Right atrium auricular region (tissue), 2 donors: ENCODE data around the gene SEC24B. TPM values are rescaled to one million over a fixed set of nuclear protein-coding genes. Genes with fewer than 3 reads are reported as not detected.

Source experiments
- DNase-seq: peaks from one replicate; pipeline ENCODE4 v3.0.0-alpha.2; 2019; ENCODE audit warnings: low spot score
- H3K27ac ChIP-seq, 2 donors: fragments of 200-600 bp; sonication (generic); 1 replicate in 1 of 2; 2 replicates in 1 of 2; pipeline ENCODE4 v1.5.1; 2016 to 2019
- H3K27me3 ChIP-seq, 2 donors: fragments of 200-600 bp; sonication (generic); one replicate each; pipeline versions ENCODE4 v1.5.1 to v1.6.0; 2017 to 2019
- H3K36me3 ChIP-seq: fragments of 200-600 bp; sonication (generic); one replicate; pipeline ENCODE4 v1.5.1; 2016
- H3K4me1 ChIP-seq, 2 donors: fragments of 200-600 bp; sonication (generic); one replicate each; pipeline versions ENCODE4 v1.5.1 to v1.6.0; 2017 to 2019
- H3K4me3 ChIP-seq, 2 donors: fragments of 200-600 bp; sonication (generic); 1 replicate in 1 of 2; 2 replicates in 1 of 2; pipeline ENCODE4 v1.5.1; 2017 to 2019; ENCODE audit warnings: mild to moderate bottlenecking in 1 of 2, moderate library complexity in 1 of 2
- H3K9me3 ChIP-seq, 2 donors: fragments of 200-600 bp; sonication (generic); one replicate each; pipeline ENCODE4 v1.5.1; 2019
- total RNA-seq, 2 donors: library from RNA; depleted of rRNA; stranded (reverse); fragments of >200 nt; gene quantifications; one replicate each; pipeline ENCODE4 v1.1.0, GENCODE V29; 2016
- TF ChIP-seq, protein P1 (sequence below), 2 donors: fragments of 200-600 bp; sonication (generic); IDR thresholded peaks; one replicate each; pipeline ENCODE4 v1.5.1; 2019; ENCODE audit warnings: antibody characterized with exemption in 2 of 2

Gene SEC24B
- total RNA-seq, 2 donors from 2014 or later, result 26.3 to 27.4 TPM

DNA sequence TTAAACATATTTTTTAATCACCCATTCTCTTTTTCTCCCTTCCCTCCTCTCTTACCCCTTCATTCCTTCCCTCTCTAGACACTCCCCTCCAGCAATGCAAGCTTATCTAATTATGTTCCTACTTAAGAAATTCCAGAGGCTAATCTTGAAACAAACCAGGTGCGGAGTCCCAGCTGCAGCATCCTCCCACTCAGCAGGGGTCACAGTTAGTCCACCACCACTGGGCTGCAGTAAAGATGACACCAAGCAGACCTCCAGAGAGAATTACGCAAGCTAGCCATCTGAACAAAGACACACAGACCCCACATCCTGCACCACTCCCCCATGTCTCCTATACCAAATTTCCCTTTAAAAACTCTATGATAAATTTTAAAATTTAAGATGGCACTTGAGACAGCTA, 13.9 kb upstream of the SEC24B start:
- H3K27me3 ChIP-seq, result no peaks in the 10 kb centered on the region
- no peak overlapping the region for H3K27ac ChIP-seq
- DNase-seq, result no peak
- TF ChIP-seq, protein P1, sequence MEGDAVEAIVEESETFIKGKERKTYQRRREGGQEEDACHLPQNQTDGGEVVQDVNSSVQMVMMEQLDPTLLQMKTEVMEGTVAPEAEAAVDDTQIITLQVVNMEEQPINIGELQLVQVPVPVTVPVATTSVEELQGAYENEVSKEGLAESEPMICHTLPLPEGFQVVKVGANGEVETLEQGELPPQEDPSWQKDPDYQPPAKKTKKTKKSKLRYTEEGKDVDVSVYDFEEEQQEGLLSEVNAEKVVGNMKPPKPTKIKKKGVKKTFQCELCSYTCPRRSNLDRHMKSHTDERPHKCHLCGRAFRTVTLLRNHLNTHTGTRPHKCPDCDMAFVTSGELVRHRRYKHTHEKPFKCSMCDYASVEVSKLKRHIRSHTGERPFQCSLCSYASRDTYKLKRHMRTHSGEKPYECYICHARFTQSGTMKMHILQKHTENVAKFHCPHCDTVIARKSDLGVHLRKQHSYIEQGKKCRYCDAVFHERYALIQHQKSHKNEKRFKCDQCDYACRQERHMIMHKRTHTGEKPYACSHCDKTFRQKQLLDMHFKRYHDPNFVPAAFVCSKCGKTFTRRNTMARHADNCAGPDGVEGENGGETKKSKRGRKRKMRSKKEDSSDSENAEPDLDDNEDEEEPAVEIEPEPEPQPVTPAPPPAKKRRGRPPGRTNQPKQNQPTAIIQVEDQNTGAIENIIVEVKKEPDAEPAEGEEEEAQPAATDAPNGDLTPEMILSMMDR (IDR thresholded peaks at IDR 0.05), result no peak
- no peaks in the 10 kb centered on the region for H3K36me3 ChIP-seq
- H3K4me1 ChIP-seq, result peaks cover 0 to 4% of the 10 kb centered on the region in 2 donors
- no peaks in the 10 kb centered on the region for H3K9me3 ChIP-seq
- H3K4me3 ChIP-seq, result no peak overlapping the region

DNA sequence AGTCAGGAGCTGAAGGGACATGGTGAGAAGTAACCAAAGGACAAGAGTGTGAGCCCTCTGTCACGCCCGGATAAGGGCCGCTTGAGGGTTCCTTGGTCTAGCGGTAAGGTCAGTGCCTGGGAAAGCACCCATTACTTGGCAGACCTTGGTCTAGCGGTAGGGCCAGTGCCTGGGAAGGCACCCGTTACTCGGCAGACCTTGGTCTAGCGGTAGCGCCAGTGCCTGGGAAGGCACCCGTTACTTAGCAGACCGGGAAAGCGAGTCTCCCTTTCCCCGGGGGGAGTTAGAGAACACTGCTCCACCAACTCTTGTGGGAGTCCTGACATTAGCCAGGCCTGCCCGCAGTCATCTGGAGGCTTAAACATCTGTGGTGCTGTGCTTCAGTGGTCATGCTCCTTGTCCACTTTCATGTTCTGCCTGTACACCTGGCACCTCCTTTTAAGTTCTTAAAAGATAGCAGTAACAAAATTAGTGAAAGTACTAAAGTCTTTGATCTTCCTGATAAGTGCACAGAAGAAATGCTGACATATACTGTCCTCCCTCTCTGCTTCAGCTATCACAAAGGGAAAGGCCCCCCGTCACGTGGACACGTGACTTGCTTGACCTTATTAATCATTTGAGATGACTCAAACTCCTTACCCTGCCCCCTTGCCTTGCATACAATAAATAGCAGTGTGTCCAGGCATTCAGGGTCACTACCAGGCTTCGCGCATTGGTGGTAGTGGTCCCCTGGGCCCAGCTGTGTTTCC, 9.3 kb upstream of the SEC24B start:
- no peaks in the 10 kb centered on the region for H3K36me3 ChIP-seq
- H3K9me3 ChIP-seq, result no peaks in the 10 kb centered on the region
- H3K27me3 ChIP-seq, result no peaks in the 10 kb centered on the region
- H3K27ac ChIP-seq, result no peak overlapping the region
- peaks cover 0 to 4% of the 10 kb centered on the region in 2 donors for H3K4me1 ChIP-seq
- DNase-seq, result no peak
- no peak overlapping the region for H3K4me3 ChIP-seq
- TF ChIP-seq, protein P1 (IDR thresholded peaks at IDR 0.05), result no peak

DNA sequence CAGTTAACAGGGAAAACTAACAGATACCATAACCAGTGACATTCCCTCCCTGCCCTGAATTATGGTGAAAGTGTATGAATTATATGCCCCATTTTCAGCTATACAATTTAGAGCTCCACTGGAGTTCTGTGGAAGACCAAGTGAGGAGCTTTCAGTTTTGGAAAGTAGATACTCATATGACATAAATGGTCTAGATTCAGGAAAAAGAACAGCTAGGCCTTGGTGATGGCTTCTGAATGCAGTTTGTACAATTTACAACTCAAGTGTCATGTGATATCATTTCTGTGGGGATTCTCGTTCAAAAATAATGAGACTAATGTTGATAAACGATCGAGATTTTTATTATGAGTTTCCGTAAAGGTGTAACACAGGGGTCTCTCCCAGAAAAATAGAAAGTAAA, 8.2 kb upstream of the SEC24B start:
- TF ChIP-seq, protein P1 (IDR thresholded peaks at IDR 0.05), result no peak
- DNase-seq, result no peak
- peaks cover 0 to 4% of the 10 kb centered on the region in 2 donors for H3K4me1 ChIP-seq
- no peak overlapping the region for H3K4me3 ChIP-seq
- no peak overlapping the region for H3K27ac ChIP-seq
- H3K9me3 ChIP-seq, result no peaks in the 10 kb centered on the region
- H3K36me3 ChIP-seq, result no peaks in the 10 kb centered on the region
- H3K27me3 ChIP-seq, result no peaks in the 10 kb centered on the region

DNA sequence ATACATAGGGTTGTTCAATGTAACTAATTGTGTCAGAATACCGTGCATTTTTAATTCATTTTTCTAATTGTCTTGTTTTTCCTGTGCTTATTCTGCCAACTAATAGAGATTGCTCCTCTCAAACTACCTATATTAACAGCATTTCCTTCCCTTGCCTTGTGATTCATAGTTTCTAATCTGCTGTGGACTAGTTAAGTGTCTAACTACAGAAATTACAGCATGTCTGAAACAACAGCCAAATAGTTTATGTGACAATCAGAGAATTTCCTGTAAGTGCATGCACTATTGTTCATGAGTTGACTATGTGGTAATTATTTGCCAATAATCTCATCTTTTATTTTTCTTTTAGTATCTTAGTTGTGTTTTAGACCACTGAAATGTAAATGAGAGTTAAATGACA, 4.1 kb upstream of the SEC24B start:
- TF ChIP-seq, protein P1 (IDR thresholded peaks at IDR 0.05), result no peak
- Histone ChIP-seq H3K4me1 (peaks cover 0 to 10% of the 10 kb centered on the region in 2 donors), H3K9me3 (no peaks in the 10 kb centered on the region), H3K27me3 (no peaks in the 10 kb centered on the region), H3K4me3 (no peak overlapping the region), H3K36me3 (no peaks in the 10 kb centered on the region), H3K27ac (no peak overlapping the region)
- no peak for DNase-seq

DNA sequence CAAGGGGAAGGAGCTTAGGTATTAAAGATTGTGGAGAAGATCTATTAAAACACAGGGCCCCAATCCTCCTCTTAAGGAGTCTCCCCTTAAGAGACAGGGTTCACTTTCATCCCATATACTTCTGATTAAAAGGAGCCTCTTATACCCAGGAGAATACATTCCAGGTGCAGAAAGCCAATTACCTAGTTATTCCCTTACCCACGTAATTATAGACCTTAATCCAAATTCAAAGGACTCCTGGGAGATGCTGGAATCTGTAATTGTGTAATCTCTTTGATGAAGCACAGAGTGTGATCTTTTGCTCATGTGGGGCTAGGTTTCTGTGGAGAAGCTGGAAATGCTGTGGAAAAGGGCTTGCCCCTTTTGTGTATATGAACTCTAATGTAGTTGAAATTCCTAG, 1.4 kb upstream of the SEC24B start:
- no peak for DNase-seq
- Histone ChIP-seq H3K27me3 (no peaks in the 10 kb centered on the region), H3K4me3 (no peak overlapping the region), H3K27ac (peak overlapping the region; percentile 94 to 95), H3K36me3 (no peaks in the 10 kb centered on the region), H3K4me1 (peaks cover 0 to 36% of the 10 kb centered on the region in 2 donors), H3K9me3 (no peaks in the 10 kb centered on the region)
- TF ChIP-seq, protein P1 (IDR thresholded peaks at IDR 0.05), result no peak

DNA sequence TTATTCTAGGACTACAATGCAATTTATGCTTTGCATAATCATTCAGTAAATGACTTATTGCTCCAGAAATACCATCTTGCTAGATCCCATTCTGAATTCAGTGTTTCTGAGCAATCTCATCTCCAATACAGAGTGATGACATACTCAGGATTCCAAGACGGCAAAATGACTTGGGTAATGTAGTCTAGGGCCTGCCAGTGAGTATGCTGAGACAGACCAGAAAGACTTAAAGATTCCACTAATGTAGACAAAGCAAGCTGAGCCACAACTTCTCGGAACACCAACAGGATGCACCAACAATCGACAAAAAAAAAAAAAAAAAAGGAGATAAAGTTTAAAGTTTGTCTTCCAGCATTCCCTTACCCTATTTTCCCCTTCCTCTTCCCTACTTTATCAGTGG, 919 bp upstream of the SEC24B start:
- peak overlapping the region; percentile 94 to 95 for H3K27ac ChIP-seq
- no peaks in the 10 kb centered on the region for H3K9me3 ChIP-seq
- H3K4me1 ChIP-seq, result peaks cover 0 to 40% of the 10 kb centered on the region in 2 donors
- TF ChIP-seq, protein P1 (IDR thresholded peaks at IDR 0.05), result no peak
- H3K4me3 ChIP-seq, result peak overlapping the region; percentile 82 to 83
- H3K36me3 ChIP-seq, result no peaks in the 10 kb centered on the region
- no peak for DNase-seq
- H3K27me3 ChIP-seq, result no peaks in the 10 kb centered on the region
